Measurements from ENCODE around the gene CHD6.

Gene CHD6

GRCh38 chr20:41586772-41587171, 31.4 kb downstream of the CHD6 start:
- no peak for DNase-seq

GRCh38 chr20:41580350-41580749, 37.8 kb downstream of the CHD6 start:
- no peak for DNase-seq

- no peak for DNase-seq
Measured at GRCh38 chr20:41577129-41578009, 40.8 kb downstream of the CHD6 start.

DNA sequence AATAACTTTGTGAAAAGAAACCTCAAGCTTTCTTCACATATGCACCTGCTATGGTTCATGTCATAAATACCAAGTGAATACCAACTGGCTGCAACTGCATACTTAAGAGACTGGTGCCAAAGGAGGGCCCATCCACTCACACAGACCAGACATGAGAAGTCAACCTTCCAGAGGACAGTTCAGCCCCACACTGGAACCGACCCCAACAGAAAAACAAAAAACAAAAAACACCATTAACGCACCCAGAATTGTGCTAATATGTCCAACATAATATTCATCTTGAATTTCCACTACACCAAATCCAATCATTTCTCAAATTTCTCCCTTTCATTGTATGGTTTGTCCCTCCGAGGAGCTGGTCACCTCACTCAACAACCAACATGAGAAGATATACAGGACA, 42.8 kb downstream of the CHD6 start:
- DNase-seq: no peak

DNA sequence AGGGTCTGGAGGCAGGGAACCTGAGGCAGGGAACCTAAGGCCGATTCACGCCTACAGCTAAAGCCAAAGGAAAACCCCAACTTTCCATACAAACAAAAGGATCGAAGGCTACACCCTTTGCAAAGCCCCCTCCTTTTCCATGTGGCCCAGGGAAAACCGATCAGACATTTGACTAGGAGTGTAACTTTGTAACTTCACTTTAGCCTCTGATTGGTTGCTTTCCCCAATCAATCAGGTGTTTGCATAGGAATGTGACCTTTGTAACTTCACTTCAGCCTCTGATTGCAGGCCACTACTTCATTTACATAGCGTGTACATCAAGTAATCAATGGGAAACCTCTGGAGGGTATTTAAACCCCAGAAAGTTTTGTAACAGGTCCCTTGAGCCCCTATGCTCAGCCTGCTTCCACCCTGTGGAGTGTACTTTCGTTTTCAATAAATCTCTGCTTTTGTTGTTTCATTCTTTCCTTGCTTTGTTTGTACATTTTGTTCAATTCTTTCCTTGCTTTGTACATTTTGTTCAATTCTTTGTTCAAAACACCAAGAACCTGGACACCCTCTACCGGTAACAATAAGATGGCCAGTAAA, 43.3 kb downstream of the CHD6 start:
- no peak for DNase-seq

- DNase-seq: no peak
Measured at GRCh38 chr20:41573955-41574354, 44.2 kb downstream of the CHD6 start.

GRCh38 chr20:41572010-41572572, 46.1 kb downstream of the CHD6 start:
- DNase-seq: no peak

DNA sequence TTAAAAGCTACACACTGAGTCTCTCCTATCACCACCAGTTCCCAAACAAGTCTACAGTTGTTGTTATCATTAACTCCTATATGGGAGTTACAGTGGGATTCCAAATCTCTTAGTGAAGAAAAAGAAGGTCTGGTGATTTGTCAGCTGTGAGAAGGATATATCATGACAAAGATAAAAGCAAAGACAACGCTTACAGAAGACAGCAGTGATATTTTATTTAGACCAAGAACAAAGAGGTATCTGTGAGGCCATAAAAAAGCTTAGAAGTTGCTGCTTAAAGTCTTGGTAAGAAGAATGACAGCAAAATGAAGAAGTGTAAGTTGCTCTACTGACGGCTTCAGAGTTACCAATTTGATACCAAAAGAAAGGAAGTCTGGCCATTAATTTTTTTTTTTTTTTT, 47.2 kb downstream of the CHD6 start:
- no peak for DNase-seq

DNA sequence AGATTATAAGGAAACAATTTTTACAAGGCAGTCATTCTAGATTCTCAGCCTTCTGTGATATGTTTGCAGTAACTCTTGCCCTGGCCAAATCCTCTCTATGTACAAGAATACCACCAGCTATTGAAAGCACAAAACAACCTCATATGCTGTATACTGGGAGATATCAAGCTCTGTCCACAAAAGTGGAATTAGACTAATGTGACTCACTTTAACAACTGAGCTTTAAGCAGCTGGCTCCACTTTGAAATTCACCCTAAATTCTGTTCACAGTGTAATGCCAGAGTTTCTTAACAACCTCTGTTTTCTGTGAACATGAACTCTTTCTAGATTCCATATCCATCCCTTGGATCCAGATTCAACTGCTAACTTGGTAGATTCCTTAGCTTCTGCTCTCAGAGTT, 47.6 kb downstream of the CHD6 start:
- no peak for DNase-seq

GRCh38 chr20:41567615-41568014, 50.6 kb downstream of the CHD6 start:
- DNase-seq: no peak

DNA sequence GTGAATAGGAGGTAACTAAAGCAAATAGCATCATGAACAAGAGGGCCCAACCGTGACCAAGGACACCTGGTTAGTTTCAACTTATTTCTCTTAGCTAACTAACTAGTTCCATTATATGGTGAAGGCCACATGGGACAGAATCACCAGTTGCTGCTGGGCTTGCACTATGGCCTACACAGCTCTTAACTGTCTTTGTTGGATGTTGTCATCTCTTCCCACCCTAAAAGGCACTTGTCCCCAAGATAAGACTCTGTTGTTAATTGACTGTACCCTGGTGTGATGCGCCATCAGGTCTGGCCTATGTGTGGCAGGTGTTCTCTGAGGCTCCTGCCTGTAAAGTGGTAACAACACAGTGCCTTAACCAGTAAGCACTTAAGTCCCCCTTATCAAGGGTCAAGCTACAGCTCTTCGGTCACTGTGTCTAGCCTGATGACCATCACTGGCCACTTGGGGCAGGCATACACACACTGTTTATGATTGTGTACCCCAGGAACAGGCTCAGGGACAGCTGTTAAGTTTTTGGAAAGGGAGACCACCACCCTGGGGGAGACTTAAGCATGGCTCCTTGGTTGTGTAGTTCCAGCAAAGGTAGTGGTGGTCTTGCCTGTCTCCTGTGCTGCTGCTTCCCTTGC, 51.2 kb downstream of the CHD6 start:
- DNase-seq: no peak

DNA sequence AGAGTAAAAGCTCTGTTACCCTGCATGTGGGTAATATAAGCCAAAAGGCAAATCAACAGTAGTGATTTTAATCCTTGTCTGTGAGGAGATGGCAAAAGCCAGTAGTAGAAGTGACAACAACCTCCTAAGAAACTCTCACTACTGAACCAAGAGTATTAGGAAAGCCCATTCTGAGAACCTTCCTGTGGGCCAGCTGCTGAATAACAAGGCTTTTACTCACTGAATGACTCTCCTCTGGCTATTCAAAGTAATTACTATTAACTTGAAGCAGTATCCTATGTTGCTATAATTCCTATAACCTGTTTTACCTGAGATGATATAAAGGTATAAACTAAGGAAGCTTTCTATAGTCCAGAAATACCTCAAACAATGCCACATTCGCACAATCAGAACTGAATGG, 55.1 kb downstream of the CHD6 start:
- no peak for DNase-seq

DNA sequence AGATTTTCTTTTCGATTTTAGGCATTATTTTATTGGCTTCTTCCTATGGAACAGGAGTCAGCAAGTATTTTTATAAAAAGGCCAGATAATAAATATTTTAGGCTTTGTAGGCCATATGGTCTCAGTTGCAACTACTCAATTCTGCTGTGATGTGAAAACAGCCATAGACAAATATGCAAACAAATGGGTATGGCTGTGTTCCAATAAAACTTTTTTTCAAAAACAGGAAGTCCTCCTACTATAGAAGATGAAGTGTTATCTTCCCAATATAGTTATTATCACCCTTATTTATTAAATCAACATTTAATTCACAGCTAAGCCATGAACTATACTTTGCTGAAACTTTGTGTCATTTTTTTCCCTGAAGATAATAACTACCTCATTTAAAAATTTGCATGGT, 57.2 kb downstream of the CHD6 start:
- no peak for DNase-seq

DNA sequence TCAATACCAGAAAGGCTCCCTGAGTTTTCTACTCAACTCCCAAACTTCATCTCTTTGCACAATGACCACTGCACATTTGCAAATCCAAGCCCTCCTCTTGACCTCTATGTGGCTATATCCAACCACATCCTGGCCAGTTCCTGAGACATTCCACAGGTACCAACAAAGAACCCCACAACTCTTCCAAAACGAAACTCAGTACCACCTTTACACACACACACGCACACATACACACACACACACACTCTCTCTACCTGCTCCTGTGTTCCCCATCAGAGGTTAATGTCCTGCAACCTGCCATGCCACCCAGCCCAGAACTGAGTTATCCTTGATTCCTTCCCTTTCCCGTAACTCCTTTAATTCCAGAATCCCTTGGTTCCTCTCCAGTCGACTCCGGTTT, 58.5 kb downstream of the CHD6 start:
- no peak for DNase-seq

DNA sequence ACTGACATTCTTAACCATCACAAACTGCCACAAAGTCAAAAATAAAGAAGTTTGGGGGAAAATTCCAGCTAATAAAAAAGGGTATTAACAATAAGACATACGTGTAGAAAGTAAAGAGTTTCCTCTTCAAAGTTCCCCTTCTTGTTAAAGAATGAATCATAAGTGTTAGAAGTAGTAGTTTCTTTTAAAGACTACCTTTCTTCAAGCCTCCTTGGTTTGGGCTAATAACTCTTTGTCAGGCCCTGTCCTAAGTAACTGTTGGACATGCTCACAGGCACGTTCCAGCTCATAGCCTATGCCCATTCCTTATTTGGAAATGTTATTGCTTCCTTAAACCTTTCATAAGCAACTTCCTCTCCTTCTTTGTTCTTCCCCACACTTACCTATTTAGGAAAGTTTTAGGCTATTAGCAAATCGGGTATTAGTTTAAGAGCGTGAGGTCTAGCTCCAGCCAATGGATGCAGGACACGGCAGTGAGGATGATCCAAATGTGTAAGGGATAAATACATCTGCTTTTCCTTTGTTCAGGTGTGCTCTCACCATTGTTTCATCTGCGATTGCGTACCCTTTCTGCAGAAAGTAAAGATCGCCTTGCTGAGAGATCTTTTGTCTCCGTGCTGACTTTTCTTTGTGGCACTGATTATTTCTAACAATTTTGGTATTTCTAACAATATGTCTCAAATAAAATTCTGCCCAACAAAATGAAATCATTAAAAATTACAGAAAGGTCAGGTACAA, 64.9 kb downstream of the CHD6 start:
- no peak for DNase-seq

DNA sequence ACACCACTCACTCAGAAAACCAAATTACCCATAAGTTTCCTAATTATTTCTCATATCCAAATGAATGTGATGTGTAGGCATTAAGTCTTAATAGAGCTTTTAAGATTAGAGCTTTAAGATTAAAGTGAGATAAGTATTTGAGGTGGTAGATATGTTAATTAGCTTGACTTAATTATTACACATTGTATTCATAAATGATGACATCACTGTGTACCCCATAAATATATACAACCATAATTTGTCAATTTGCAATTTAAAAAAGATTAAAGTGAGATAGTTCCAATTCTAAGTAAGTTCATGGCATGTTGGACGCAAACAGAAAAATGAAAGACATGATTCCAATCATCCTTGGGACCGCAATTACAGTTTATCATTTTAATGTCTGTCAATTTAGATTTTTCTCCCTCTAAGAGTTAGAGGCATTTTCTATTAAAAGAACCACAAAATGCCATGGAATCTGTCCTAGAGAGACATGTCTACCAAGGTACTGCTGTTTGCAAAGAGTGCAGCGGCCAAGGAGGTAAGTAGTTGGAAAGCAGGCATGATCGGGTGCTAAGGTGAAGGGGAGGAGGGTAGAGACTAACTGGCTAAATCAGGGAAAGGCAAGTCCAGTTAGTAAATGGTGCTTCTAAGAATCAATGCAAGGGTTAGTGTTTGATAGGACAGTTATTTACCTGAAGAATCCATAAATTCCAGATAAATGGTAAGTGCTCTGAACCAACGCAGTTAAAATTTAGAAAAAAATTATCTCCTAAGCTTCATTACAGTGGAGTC, 65.7 kb downstream of the CHD6 start:
- no peak for DNase-seq

- DNase-seq: no peak
Measured at GRCh38 chr20:41551011-41551705, 67.0 kb downstream of the CHD6 start.

DNA sequence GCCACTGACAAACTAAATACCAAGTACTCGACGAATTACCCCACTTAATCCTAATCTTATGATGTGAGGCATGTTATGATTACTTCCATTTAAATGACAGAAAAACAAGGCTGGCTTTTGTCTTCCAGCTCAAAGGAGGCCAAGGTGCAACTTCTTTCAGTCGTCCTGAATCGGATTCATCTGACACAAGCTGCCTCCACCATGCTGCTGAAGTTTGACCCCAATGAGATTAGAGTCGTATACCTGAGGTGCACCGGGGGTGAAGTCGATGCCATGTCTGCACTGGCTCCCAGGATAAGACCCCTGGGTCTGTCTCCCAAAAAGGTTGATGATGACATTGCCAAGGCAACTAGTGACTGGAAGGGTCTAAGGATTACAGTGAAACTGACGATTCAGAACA, 71.0 kb downstream of the CHD6 start:
- no peak for DNase-seq

- no peak for DNase-seq
Measured at GRCh38 chr20:41546535-41546934, 71.6 kb downstream of the CHD6 start.

DNA sequence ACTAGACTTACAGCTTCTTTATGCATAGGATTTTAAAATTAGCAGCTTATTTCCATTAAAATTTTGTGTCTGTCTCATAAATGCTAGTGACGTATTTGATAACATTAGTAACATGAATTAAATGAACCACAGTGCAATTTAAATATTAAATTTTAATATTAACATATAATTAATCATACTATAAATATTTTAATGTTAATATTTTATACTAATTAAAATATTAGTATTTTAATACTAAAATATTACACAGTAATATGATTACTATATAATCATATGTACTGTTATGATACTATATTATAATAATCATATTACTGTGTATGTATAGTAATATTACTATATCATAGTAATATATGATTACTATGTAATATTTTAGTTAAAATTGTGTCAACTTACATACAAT, 73.7 kb downstream of the CHD6 start:
- DNase-seq: no peak

DNA sequence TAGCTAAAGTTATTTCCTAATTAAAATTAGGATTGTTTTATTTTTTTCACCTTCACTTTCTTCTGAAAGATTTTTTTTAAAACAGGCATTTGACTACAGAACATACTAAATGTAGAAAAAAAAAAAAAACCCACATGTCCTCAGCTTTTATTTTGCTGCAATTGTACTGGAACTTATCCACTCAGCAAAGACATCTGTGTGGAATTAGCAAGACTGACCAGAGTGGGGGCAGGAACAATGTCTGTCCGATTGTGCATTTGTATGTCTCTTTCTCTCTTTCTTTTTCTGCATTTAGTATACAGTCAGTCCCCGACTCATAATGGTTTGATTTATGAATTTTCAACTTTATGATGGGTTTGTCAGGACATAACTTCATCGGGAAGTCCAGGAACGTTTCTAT, 77.3 kb downstream of the CHD6 start:
- DNase-seq: no peak

DNA sequence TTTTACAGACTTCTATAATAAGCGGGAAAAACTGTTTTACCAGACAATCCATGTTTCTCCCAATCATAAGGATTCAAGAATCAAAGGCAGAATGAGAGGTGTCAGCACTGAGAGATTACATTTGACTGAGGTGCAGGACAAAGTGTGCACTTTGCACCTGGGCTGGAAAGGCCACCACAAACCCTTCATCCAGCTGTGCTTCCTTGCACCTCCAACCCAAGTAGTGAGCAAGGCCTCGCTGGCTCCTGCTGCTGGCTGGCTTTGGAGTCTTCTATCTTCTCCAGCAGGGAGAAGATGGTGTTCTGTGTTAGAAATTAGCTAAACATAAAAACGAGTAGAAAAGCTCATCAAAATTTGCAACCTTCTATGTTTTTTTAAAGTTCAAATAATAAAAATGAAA, 77.7 kb downstream of the CHD6 start:
- no peak for DNase-seq

All from activated CD4-positive, alpha-beta T cell treated with anti-CD3 and anti-CD28 coated beads, Interleukin-2, amount 50 U/mL, for 4 hours (primary cell).